ENCODE measurements around the gene EIF2B2.

GRCh38 chr14:75049136-75049535, 46.4 kb downstream of the EIF2B2 start:
- no peak for TF ChIP-seq POLR2A (IDR thresholded peaks at IDR 0.05; ENCODE audit: low read depth, low read length)
- no peak for TF ChIP-seq TAF1 (IDR thresholded peaks at IDR 0.05; ENCODE audit: borderline replicate concordance, low read depth, low read length)

All from GM12892 (cell line).